NCI-H2227 (cell line): ENCODE measurements around the gene PRELID1.

ENCODE experiments used
- DNase-seq: peaks from one replicate; lab custom pipeline; 2025; ENCODE audit not compliant: unreplicated experiment; lab: John Stamatoyannopoulos, UW

PRELID1 gene

GRCh38 chr5:177312649-177313181, 9.1 kb downstream of the PRELID1 start:
- peak; percentile 45 for DNase-seq

- no peak for DNase-seq
Observed at GRCh38 chr5:177313561-177314259, 10.1 kb downstream of the PRELID1 start.

DNA sequence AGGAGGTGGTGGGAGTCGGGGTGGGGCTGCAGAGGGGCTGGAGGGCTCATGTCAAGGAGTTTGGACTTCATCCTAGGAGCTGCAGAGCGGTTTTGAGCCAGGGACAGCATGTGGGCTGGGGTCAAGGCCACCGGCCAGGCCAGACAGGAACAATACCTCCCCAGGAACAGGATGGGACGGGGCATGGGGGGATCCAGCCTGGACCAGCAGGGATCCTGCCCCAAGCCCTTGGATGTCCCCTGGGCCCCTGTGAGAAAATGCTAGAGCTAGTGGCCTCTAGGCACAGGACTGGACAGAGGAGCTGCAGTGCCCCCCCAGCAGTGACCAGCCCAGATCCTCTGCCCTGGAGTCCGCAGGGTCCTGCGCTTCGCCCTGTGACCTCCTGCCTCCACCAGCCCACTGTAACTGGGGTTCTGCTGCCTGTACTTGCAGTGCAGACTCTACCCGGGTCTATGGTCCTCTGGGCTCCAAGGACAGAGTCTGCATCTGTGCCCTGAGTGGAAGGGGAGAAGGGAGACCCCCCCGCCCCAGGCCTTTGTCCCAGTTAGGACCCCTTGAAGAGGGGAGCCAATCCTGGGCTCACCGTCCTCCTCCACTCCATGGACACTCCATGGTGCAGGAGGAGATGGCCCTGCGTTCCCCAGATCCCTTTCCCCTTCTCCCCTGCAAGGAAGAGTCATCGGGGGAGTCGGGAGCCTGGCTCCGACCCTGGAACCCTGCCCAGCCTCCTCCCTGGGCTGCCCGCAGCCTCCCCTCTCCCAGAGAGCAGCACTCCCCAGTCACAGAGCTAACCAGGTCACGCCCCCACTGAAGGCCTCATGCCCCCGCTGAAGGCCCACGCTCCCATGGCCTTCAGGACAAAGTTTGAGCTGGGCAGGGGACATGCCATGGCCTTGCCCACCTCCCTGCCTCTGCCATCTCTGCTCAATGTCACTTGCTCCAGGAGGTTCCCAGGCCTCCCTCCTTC, 11.1 kb downstream of the PRELID1 start:
- DNase-seq = no peak

DNA sequence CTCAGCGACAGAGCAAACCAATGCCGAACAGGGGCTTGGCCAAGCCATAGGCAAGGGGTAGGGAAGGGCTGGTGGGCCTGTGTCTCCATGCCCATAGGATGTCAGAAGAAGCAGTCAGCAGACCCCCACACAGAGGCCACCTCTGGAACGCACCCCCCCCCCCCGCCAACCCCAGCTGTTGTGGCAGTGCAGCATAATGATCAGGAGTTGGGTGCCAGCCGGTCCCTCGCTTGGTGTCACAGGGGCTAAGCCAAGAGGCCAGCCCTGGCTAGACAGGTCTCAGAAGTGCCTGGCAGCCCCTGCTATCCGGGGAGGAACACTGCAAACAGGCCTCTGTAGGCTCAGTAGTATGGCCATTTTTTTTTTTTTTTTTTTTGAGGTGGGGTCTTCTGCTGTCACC, 11.8 kb downstream of the PRELID1 start:
- DNase-seq = no peak

DNA sequence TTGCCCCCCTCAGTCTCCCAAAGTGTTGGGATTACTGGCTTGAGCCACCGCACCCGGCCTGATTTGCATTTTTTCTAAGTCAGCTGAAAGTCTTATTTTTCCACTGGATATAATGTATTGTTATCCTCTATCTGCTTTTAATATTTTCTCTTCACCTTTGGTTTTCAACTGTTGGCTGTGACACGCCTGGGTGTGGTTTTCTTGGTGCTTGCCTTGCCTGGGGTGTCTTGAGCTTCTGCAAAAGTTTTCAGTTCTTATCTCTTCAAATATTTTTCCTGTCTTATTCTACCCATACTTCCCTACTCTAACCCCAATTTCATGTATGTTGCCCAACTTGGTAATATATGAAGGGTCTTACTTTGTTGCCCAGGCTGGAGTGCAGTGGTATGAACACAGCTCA, 12.4 kb downstream of the PRELID1 start:
- no peak for DNase-seq

DNA sequence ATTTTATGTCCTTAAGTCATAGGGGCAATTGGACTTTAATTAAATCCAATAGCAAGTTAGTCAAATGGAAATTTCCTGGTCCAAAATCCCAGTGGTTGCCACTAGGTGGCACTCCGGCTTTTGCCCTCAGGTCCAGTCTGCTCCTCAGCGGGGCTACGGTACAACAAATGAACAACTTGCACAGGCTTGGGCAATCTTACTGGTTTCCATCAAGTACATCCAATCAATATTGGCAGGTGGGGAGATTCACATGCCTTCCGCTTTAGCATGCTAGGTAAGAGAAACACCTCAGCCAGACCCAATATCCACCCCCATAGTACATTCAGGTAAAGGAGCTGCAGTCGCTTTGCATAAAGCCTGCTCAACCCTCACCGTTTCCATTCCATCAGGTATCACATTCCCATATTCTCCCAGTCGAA, 14.4 kb downstream of the PRELID1 start:
- DNase-seq = peak; percentile 49

DNA sequence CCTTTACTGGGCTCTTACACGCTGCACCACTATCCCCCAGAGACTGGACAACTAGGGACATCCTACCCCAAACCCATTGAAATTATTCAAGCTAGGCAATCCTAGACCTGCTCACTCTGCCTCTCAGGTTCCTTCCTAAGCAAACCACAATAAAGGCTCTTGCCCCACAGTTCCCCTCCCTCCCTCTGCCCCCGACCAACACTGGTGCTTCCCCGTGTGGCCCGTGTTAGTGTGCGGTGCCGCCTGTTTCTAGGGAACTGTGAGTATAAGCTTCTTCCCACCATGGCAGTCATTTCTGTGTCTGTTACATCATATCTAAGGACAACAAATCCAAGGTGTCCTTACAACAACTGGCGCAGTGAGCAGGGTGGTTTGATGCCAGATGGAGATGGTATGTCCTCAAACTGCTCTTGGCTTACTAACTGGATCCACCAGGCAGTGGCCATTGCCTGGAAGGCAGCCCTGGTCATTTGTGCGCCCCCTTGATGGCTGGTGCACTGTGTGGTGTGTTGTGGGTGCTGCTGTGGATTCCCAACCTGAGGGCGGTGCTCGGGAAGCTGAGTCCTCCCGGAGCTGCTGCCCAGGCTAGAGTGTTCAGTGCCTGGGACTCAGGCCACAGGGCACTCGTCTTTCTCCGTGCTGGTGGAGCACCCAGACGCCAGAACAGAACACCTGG, 16.5 kb downstream of the PRELID1 start:
- DNase-seq = no peak

DNA sequence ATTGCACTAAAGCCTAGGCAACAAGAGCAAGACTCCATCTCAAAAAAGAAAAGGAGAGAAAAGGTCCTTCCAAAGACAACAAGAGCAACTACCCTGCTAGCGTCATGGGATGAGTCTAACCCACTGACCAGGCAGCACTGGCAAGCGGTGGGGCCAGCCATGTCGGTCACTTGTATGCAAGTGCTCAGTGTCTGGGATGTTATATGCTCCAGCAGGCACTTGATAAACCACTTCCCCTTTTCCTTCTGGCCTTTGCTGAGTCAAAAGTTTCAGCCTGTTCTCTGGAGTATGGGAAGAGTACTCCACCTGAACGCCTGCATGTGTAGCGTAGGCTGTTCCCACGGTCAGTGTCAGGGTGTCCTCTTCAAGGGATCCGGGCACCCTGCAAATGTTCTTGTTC, 17.3 kb downstream of the PRELID1 start:
- no peak for DNase-seq

- no peak for DNase-seq
Observed at GRCh38 chr5:177325868-177326381, 22.3 kb downstream of the PRELID1 start.

- DNase-seq = no peak
Observed at GRCh38 chr5:177327539-177328522, 24.2 kb downstream of the PRELID1 start.

GRCh38 chr5:177328545-177329231, 25.1 kb downstream of the PRELID1 start:
- no peak for DNase-seq

DNA sequence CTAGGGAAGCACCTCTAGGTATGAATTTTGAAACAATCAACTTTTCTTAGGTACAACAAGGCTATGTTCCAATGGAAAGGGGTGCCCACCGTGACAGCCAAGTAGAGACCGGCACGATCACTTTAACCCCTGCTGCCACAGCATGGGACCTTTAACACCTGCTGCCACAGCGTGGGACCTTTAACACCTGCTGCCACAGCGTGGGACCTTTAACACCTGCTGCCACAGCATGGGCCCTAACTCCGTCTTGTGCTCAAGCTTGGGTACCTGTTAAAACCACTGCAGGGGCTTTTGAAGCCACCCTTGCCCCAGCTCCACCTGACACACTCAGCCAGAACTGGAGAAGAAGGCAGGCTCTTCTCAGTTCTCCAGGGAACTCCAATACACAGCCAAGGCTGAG, 26.3 kb downstream of the PRELID1 start:
- DNase-seq = no peak

- DNase-seq = no peak
Observed at GRCh38 chr5:177330991-177331842, 27.6 kb downstream of the PRELID1 start.

GRCh38 chr5:177332031-177332895, 28.7 kb downstream of the PRELID1 start:
- no peak for DNase-seq

DNA sequence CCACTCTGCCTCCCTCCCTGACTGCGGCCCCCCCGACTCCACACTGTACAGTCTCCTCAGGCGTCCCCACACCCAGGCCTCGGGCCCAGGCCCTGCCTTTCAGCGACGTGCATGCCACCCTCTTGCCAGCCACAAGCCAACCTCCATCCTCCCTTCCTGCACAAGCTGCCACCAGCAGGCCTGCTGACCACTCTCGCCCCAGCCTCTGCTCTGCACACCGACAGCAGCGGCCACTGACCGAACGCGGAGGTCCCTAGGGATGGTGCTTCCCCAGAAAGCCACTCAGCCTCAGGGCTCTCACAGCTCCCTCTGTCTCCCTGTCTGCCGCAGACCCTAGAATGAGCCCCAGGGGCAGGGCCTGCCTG, 29.3 kb downstream of the PRELID1 start:
- no peak for DNase-seq

DNA sequence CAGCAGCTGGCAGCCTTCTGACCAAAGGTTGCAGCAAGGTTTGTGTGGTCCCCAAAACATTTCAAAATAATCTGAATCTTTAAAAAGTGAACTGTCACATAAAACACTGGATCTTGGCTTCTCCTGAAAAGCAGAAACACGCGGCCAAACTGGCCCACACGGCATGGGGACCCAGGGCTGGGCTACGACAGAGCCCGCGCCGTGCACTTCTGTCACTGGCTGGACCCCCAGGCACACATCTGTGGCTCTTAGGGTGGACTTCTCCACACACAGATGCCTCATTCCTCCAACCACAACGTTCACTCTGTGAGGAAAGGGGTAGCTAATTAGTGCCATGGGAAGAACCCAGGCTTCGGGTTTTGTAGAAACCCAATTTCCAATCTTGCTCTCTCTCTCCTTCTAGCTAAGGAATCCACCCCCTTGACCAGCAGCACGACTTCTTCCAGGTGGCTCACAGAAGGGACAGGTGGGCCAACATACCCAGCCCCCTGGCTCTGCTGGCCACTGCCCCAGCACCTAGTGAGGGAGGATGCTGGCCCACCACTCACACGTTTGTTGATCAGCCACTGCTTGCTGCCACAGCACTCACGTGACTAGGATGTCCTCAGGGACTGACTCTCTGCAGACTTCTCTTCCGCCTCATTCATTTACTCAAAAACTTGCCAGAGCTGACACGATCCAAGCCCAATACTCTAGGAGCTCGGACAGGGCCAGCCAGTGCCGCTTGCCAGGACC, 30.0 kb downstream of the PRELID1 start:
- no peak for DNase-seq

- no peak for DNase-seq
Observed at GRCh38 chr5:177334155-177334551, 30.6 kb downstream of the PRELID1 start.
